ENCODE results near the gene FBXL4. TPM values are rescaled to one million over a fixed set of nuclear protein-coding genes. Genes with fewer than 3 reads are reported as not detected.

FBXL4 gene
- total and polyA plus RNA-seq, 2 donors (not counting 1 experiment from before 2014, with no cell fraction given), result 16.8 to 18.1 TPM

- Histone ChIP-seq H3K27me3 (ENCODE audit: control insufficient read depth, insufficient read depth, low read length) (no peaks in the 10 kb centered on the region), H3K9me3 (ENCODE audit: control insufficient read depth, insufficient read depth, low read depth, low read length) (no peaks in the 10 kb centered on the region), H3K27ac (ENCODE audit: insufficient read depth, low read length) (no peak overlapping the region), H3K4me1 (ENCODE audit: control insufficient read depth, extremely low read depth, insufficient read depth, low read length) (no peaks in the 10 kb centered on the region), H3K4me3 (replicated peaks in 1 of 4; ENCODE audit: control extremely low read depth in 1 of 4, insufficient read depth in 1 of 4, low read depth in 3 of 4, low read length in 4 of 4) (no peak overlapping the region), H3K79me2 (ENCODE audit: control insufficient read depth, insufficient read depth, low read length) (no peaks in the 10 kb centered on the region), H2AFZ (ENCODE audit: low read length) (no peak overlapping the region), H3K9ac (ENCODE audit: insufficient read depth, low read length) (no peak overlapping the region), H4K20me1 (ENCODE audit: control insufficient read depth, extremely low read depth, insufficient read depth, low read length) (no peaks in the 10 kb centered on the region), H3K4me2 (ENCODE audit: extremely low read depth, insufficient read depth, low read length) (no peak overlapping the region), H3K36me3 (ENCODE audit: control insufficient read depth, insufficient read depth, low read length) (no peaks in the 10 kb centered on the region)
- no peak for TF ChIP-seq CTCF (conservative IDR thresholded peaks at IDR 0.05 in 1 of 2, IDR thresholded peaks at IDR 0.05 in 1 of 2; ENCODE audit: low read depth in 1 of 2, low read length in 2 of 2)
- no peak for TF ChIP-seq EZH2 (IDR thresholded peaks at IDR 0.05; ENCODE audit: low read length, missing control alignments)
- no peak for DNase-seq (ENCODE audit: low read depth in 2 of 2)
Observed at GRCh38 chr6:98976674-98977385, 29.1 kb upstream of the FBXL4 start.

- DNase-seq (ENCODE audit: low read depth in 2 of 2), result no peak
- Histone ChIP-seq H3K79me2 (ENCODE audit: control insufficient read depth, insufficient read depth, low read length) (no peaks in the 10 kb centered on the region), H3K36me3 (ENCODE audit: control insufficient read depth, insufficient read depth, low read length) (no peaks in the 10 kb centered on the region), H3K4me2 (ENCODE audit: extremely low read depth, insufficient read depth, low read length) (no peak overlapping the region), H3K9me3 (ENCODE audit: control insufficient read depth, insufficient read depth, low read depth, low read length) (no peaks in the 10 kb centered on the region), H4K20me1 (ENCODE audit: control insufficient read depth, extremely low read depth, insufficient read depth, low read length) (no peaks in the 10 kb centered on the region), H3K27me3 (ENCODE audit: control insufficient read depth, insufficient read depth, low read length) (no peaks in the 10 kb centered on the region), H3K9ac (ENCODE audit: insufficient read depth, low read length) (no peak overlapping the region), H3K27ac (ENCODE audit: insufficient read depth, low read length) (no peak overlapping the region), H2AFZ (ENCODE audit: low read length) (no peak overlapping the region), H3K4me1 (ENCODE audit: control insufficient read depth, extremely low read depth, insufficient read depth, low read length) (no peaks in the 10 kb centered on the region), H3K4me3 (replicated peaks in 1 of 4; ENCODE audit: control extremely low read depth in 1 of 4, insufficient read depth in 1 of 4, low read depth in 3 of 4, low read length in 4 of 4) (no peak overlapping the region)
- TF ChIP-seq EZH2 (IDR thresholded peaks at IDR 0.05; ENCODE audit: low read length, missing control alignments) (no peak), CTCF (conservative IDR thresholded peaks at IDR 0.05 in 1 of 2, IDR thresholded peaks at IDR 0.05 in 1 of 2; ENCODE audit: low read depth in 1 of 2, low read length in 2 of 2) (no peak)
Observed at GRCh38 chr6:98975421-98975820, 27.7 kb upstream of the FBXL4 start.

- H3K27me3 ChIP-seq (ENCODE audit: control insufficient read depth, insufficient read depth, low read length), result no peaks in the 10 kb centered on the region
- H2AFZ ChIP-seq (ENCODE audit: low read length), result no peak overlapping the region
- H3K36me3 ChIP-seq (ENCODE audit: control insufficient read depth, insufficient read depth, low read length), result no peaks in the 10 kb centered on the region
- H3K4me1 ChIP-seq (ENCODE audit: control insufficient read depth, extremely low read depth, insufficient read depth, low read length), result no peaks in the 10 kb centered on the region
- H4K20me1 ChIP-seq (ENCODE audit: control insufficient read depth, extremely low read depth, insufficient read depth, low read length), result no peaks in the 10 kb centered on the region
- TF ChIP-seq CTCF (conservative IDR thresholded peaks at IDR 0.05 in 1 of 2, IDR thresholded peaks at IDR 0.05 in 1 of 2; ENCODE audit: low read depth in 1 of 2, low read length in 2 of 2) (no peak), EZH2 (IDR thresholded peaks at IDR 0.05; ENCODE audit: low read length, missing control alignments) (no peak)
- H3K9ac ChIP-seq (ENCODE audit: insufficient read depth, low read length), result no peak overlapping the region
- no peaks in the 10 kb centered on the region for H3K9me3 ChIP-seq (ENCODE audit: control insufficient read depth, insufficient read depth, low read depth, low read length)
- DNase-seq (ENCODE audit: low read depth in 2 of 2), result no peak
- H3K4me3 ChIP-seq (replicated peaks in 1 of 4; ENCODE audit: control extremely low read depth in 1 of 4, insufficient read depth in 1 of 4, low read depth in 3 of 4, low read length in 4 of 4), result no peak overlapping the region
- no peaks in the 10 kb centered on the region for H3K79me2 ChIP-seq (ENCODE audit: control insufficient read depth, insufficient read depth, low read length)
- H3K4me2 ChIP-seq (ENCODE audit: extremely low read depth, insufficient read depth, low read length), result no peak overlapping the region
- no peak overlapping the region for H3K27ac ChIP-seq (ENCODE audit: insufficient read depth, low read length)
Observed at GRCh38 chr6:98974309-98974708, 26.6 kb upstream of the FBXL4 start.
